PC-9 (cell line): ENCODE data around the gene HPCAL4.

Experiments used
- CTCF ChIP-seq: fragments of 200-600 bp; sonication (generic); conservative IDR thresholded peaks from 2 replicates; pipeline ENCODE4 v1.6.1; 2017; ENCODE audit warnings: mixed run types, antibody characterized with exemption, mild to moderate bottlenecking, moderate library complexity
- EZH2 ChIP-seq: fragments of 200-600 bp; sonication (generic); IDR thresholded peaks from 2 replicates; pipeline ENCODE4 v1.8.0; 2017; ENCODE audit warnings: antibody characterized with exemption, low read depth

GRCh38 chr1:39653546-39654031, 37.6 kb downstream of the HPCAL4 start:
- peak; percentile 92 for TF ChIP-seq CTCF
- TF ChIP-seq EZH2 = no peak
